NCI-H1436 (cell line): ENCODE data around the gene ARHGDIB.

Experiments used
- DNase-seq: peaks from one replicate; lab custom pipeline; 2025; lab: John Stamatoyannopoulos, UW

The ARHGDIB gene

GRCh38 chr12:14956024-14956891 is 5.1 kb downstream of the ARHGDIB start:
- DNase-seq = no peak

- no peak for DNase-seq
Observed at GRCh38 chr12:14954269-14954668, 7.1 kb downstream of the ARHGDIB start.

GRCh38 chr12:14953752-14954151 is 7.6 kb downstream of the ARHGDIB start:
- no peak for DNase-seq

- no peak for DNase-seq
Observed at GRCh38 chr12:14952299-14952921, 9.0 kb downstream of the ARHGDIB start.

GRCh38 chr12:14951851-14952250 is 9.6 kb downstream of the ARHGDIB start:
- no peak for DNase-seq

GRCh38 chr12:14950982-14951746 is 10.2 kb downstream of the ARHGDIB start:
- no peak for DNase-seq

GRCh38 chr12:14950421-14950820 is 11.0 kb downstream of the ARHGDIB start:
- no peak for DNase-seq

GRCh38 chr12:14949631-14950030 is 11.8 kb downstream of the ARHGDIB start:
- no peak for DNase-seq

- no peak for DNase-seq
Observed at GRCh38 chr12:14948672-14949071, 12.7 kb downstream of the ARHGDIB start.

- DNase-seq = no peak
Observed at GRCh38 chr12:14946861-14947260, 14.5 kb downstream of the ARHGDIB start.

GRCh38 chr12:14946162-14946561 is 15.2 kb downstream of the ARHGDIB start:
- no peak for DNase-seq

- DNase-seq = no peak
Observed at GRCh38 chr12:14942196-14942931, 19.0 kb downstream of the ARHGDIB start.

- DNase-seq = no peak
Observed at GRCh38 chr12:14941369-14941768, 20.0 kb downstream of the ARHGDIB start.

- DNase-seq = no peak
Observed at GRCh38 chr12:14938301-14938700, 23.1 kb downstream of the ARHGDIB start, which contains the start of gene ERP27. TSS of gene ERP27 (minus strand) at chr12:14938537. CDS start at chr12:14938508, 29 bp downstream.

- DNase-seq = no peak
Observed at GRCh38 chr12:14937689-14938088, 23.7 kb downstream of the ARHGDIB start.

GRCh38 chr12:14937014-14937413 is 24.4 kb downstream of the ARHGDIB start:
- DNase-seq = no peak

- DNase-seq = no peak
Observed at GRCh38 chr12:14936224-14936861, 25.1 kb downstream of the ARHGDIB start.

GRCh38 chr12:14935031-14935430 is 26.4 kb downstream of the ARHGDIB start:
- no peak for DNase-seq

GRCh38 chr12:14934511-14934910 is 26.9 kb downstream of the ARHGDIB start:
- no peak for DNase-seq

GRCh38 chr12:14931791-14932560 is 29.4 kb downstream of the ARHGDIB start:
- no peak for DNase-seq

GRCh38 chr12:14931359-14931758 is 30.0 kb downstream of the ARHGDIB start:
- DNase-seq = no peak
